ENCODE measurements around the gene MTOR. TPM values are rescaled to one million over a fixed set of nuclear protein-coding genes. Genes with fewer than 3 reads are reported as not detected.

Gene MTOR
- polyA plus RNA-seq, 3 donors = 2.0 to 29.4 (median 3.3) TPM

DNA sequence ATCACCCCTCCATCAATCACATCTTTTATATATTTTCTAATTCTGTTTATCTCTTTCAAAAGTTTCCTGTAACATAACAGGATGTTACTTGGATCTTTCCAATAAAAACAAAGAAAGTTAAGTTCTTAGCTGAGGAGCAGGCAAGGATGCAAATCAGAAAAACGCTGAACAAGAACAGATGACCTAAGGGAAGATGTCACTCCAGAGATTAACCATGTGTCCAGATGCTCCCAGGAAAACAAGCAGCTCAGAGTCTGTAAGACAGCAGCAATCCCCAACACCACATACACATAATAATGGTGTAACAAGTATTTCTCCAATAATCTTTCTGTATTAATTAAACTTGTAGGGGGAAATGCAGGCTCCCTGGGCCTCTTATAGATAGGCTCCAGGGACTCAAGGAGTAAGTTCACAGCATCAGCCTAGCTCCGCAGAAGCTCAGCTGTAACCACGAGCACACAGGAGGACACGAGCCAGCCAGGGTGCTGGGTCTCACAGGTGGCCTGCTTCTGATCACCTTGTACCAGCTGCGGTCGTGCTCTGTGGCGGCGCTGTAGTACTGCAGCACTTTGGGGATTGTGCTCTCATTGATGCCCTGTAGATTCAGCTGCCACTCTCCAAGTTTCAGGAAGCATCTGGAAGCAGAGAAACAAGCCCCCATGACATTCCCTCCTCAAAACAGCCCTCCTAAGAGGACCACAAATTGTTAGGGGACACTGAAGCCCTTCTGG lies 129.6 kb downstream of the MTOR start:
- 97% methylated on average over 6 of the region's 8 CpGs for WGBS (ENCODE audit: insufficient coverage)
- no peaks in the 10 kb centered on the region for H3K9me3 ChIP-seq (replicated peaks in 1 of 2; ENCODE audit: control insufficient read depth in 1 of 2, insufficient read depth in 1 of 2, low read length in 2 of 2)
- no peaks in the 10 kb centered on the region for H3K4me1 ChIP-seq (ENCODE audit: control insufficient read depth in 1 of 2, insufficient read depth in 2 of 2, low read length in 2 of 2)
- no peak overlapping the region for H3K4me2 ChIP-seq (replicated peaks; ENCODE audit: extremely low read depth, low read length, poor library complexity, severe bottlenecking)
- H3K4me3 Mint-ChIP-seq = no peak overlapping the region
- H3K27ac Mint-ChIP-seq = no peak overlapping the region
- no peaks in the 10 kb centered on the region for H3K27me3 ChIP-seq (ENCODE audit: control insufficient read depth in 2 of 2, insufficient read depth in 2 of 2, low read length in 2 of 2)
- H3K79me2 ChIP-seq (ENCODE audit: insufficient read depth, low read length) = no peaks in the 10 kb centered on the region
- H3K4me3 ChIP-seq (replicated peaks in 1 of 3; ENCODE audit: low read depth in 2 of 3, low read length in 3 of 3) = no peak overlapping the region
- intact Hi-C loops (cut with micrococcal nuclease) = no loop called here
- TF ChIP-seq, protein P1, sequence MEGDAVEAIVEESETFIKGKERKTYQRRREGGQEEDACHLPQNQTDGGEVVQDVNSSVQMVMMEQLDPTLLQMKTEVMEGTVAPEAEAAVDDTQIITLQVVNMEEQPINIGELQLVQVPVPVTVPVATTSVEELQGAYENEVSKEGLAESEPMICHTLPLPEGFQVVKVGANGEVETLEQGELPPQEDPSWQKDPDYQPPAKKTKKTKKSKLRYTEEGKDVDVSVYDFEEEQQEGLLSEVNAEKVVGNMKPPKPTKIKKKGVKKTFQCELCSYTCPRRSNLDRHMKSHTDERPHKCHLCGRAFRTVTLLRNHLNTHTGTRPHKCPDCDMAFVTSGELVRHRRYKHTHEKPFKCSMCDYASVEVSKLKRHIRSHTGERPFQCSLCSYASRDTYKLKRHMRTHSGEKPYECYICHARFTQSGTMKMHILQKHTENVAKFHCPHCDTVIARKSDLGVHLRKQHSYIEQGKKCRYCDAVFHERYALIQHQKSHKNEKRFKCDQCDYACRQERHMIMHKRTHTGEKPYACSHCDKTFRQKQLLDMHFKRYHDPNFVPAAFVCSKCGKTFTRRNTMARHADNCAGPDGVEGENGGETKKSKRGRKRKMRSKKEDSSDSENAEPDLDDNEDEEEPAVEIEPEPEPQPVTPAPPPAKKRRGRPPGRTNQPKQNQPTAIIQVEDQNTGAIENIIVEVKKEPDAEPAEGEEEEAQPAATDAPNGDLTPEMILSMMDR (IDR thresholded peaks at IDR 0.05) = no peak
- H3K4me1 Mint-ChIP-seq = no peaks in the 10 kb centered on the region
- H3K9me3 Mint-ChIP-seq = no peaks in the 10 kb centered on the region
- H3K27ac ChIP-seq (ENCODE audit: low read depth in 1 of 2, low read length in 2 of 2) = no peak overlapping the region
- H2AFZ ChIP-seq (ENCODE audit: insufficient read depth, low read depth, low read length, poor library complexity, severe bottlenecking) = no peak overlapping the region
- no peak for DNase-seq
- H3K27me3 Mint-ChIP-seq (ENCODE audit: low read depth in 3 of 3) = peaks cover 0 to 4% (median 0%) of the 10 kb centered on the region in 3 donors
- H3K36me3 ChIP-seq (replicated peaks in 1 of 2; ENCODE audit: control insufficient read depth in 1 of 2, insufficient read depth in 2 of 2, low read length in 2 of 2) = peaks cover 93 to 97% of the 10 kb centered on the region in 2 donors
- H4K20me1 ChIP-seq (ENCODE audit: insufficient read depth, low read length) = no peaks in the 10 kb centered on the region
- H3K9ac ChIP-seq (ENCODE audit: insufficient read depth, low read length, poor library complexity, severe bottlenecking) = no peak overlapping the region
- peaks cover 81 to 93% of the 10 kb centered on the region in 2 donors for H3K36me3 Mint-ChIP-seq

GRCh38 chr1:11131816-11132215 lies 130.5 kb downstream of the MTOR start:
- no peaks in the 10 kb centered on the region for H3K27me3 ChIP-seq (ENCODE audit: control insufficient read depth in 2 of 2, insufficient read depth in 2 of 2, low read length in 2 of 2)
- Mint-ChIP-seq H3K27me3 (ENCODE audit: low read depth in 3 of 3) (peaks cover 0 to 4% (median 0%) of the 10 kb centered on the region in 3 donors), H3K36me3 (peaks cover 87 to 99% of the 10 kb centered on the region in 2 donors), H3K9me3 (no peaks in the 10 kb centered on the region), H3K27ac (no peak overlapping the region), H3K4me1 (no peaks in the 10 kb centered on the region), H3K4me3 (no peak overlapping the region)
- intact Hi-C loops (cut with micrococcal nuclease) = no loop called here
- H3K36me3 ChIP-seq (replicated peaks in 1 of 2; ENCODE audit: control insufficient read depth in 1 of 2, insufficient read depth in 2 of 2, low read length in 2 of 2) = peaks cover 94 to 97% of the 10 kb centered on the region in 2 donors
- H3K4me2 ChIP-seq (replicated peaks; ENCODE audit: extremely low read depth, low read length, poor library complexity, severe bottlenecking) = no peak overlapping the region
- TF ChIP-seq, protein P1 (IDR thresholded peaks at IDR 0.05) = no peak
- no peak overlapping the region for H3K27ac ChIP-seq (ENCODE audit: low read depth in 1 of 2, low read length in 2 of 2)
- DNase-seq = no peak
- no peak overlapping the region for H3K9ac ChIP-seq (ENCODE audit: insufficient read depth, low read length, poor library complexity, severe bottlenecking)
- H2AFZ ChIP-seq (ENCODE audit: insufficient read depth, low read depth, low read length, poor library complexity, severe bottlenecking) = no peak overlapping the region
- H3K9me3 ChIP-seq (replicated peaks in 1 of 2; ENCODE audit: control insufficient read depth in 1 of 2, insufficient read depth in 1 of 2, low read length in 2 of 2) = no peaks in the 10 kb centered on the region
- H3K79me2 ChIP-seq (ENCODE audit: insufficient read depth, low read length) = no peaks in the 10 kb centered on the region
- H3K4me3 ChIP-seq (replicated peaks in 1 of 3; ENCODE audit: low read depth in 2 of 3, low read length in 3 of 3) = no peak overlapping the region
- WGBS (ENCODE audit: insufficient coverage) = no CpG with 5 or more reads among the region's 3 CpGs
- H3K4me1 ChIP-seq (ENCODE audit: control insufficient read depth in 1 of 2, insufficient read depth in 2 of 2, low read length in 2 of 2) = no peaks in the 10 kb centered on the region
- H4K20me1 ChIP-seq (ENCODE audit: insufficient read depth, low read length) = no peaks in the 10 kb centered on the region
